HG03064 (cell line): ENCODE results near the gene CLCNKB.
"Not testable (repeated sequence)": the region's sequence is repeated elsewhere in the genome, so short reads cannot be mapped to it uniquely, and the experiment has no call there.

ENCODE experiments used
- ATAC-seq: cut with Tn5 transposase; IDR thresholded peaks from one replicate; pipeline ENCODE4 v1.9.1; 2021; ENCODE audit warnings: low read depth; ENCODE audit not compliant: unreplicated experiment

The CLCNKB gene

GRCh38 chr1:16055613-16056520 is 12.3 kb downstream of the CLCNKB start:
- peak; percentile 92 for ATAC-seq

- ATAC-seq: not testable (repeated sequence)
Measured at GRCh38 chr1:16056521-16056912, 12.9 kb downstream of the CLCNKB start.

GRCh38 chr1:16057314-16057915 is 13.8 kb downstream of the CLCNKB start:
- ATAC-seq: not testable (repeated sequence)

- ATAC-seq: not testable (repeated sequence)
Measured at GRCh38 chr1:16058394-16059120, 15.0 kb downstream of the CLCNKB start.

GRCh38 chr1:16061266-16061665 is 17.7 kb downstream of the CLCNKB start:
- ATAC-seq: no peak

- ATAC-seq: not testable (repeated sequence)
Measured at GRCh38 chr1:16061989-16062686, 18.6 kb downstream of the CLCNKB start.

- not testable (repeated sequence) for ATAC-seq
Measured at GRCh38 chr1:16062687-16063075, 19.1 kb downstream of the CLCNKB start.

- ATAC-seq: no peak
Measured at GRCh38 chr1:16063226-16063829, 19.7 kb downstream of the CLCNKB start.

- no peak for ATAC-seq
Measured at GRCh38 chr1:16063921-16064320, 20.3 kb downstream of the CLCNKB start.

- ATAC-seq: no peak
Measured at GRCh38 chr1:16064536-16065268, 21.1 kb downstream of the CLCNKB start.

- no peak for ATAC-seq
Measured at GRCh38 chr1:16065269-16065576, 21.6 kb downstream of the CLCNKB start.

GRCh38 chr1:16066245-16066644 is 22.7 kb downstream of the CLCNKB start:
- no peak for ATAC-seq

GRCh38 chr1:16067127-16067768 is 23.7 kb downstream of the CLCNKB start:
- no peak for ATAC-seq

- ATAC-seq: no peak
Measured at GRCh38 chr1:16067933-16068332, 24.4 kb downstream of the CLCNKB start.

- ATAC-seq: no peak
Measured at GRCh38 chr1:16068356-16069270, 25.0 kb downstream of the CLCNKB start.

GRCh38 chr1:16070640-16071355 is 27.2 kb downstream of the CLCNKB start:
- ATAC-seq: no peak

- no peak for ATAC-seq
Measured at GRCh38 chr1:16071614-16072013, 28.0 kb downstream of the CLCNKB start.

GRCh38 chr1:16072095-16072494 is 28.5 kb downstream of the CLCNKB start:
- no peak for ATAC-seq
